Activated T-cell treated with anti-CD3 and anti-CD28 coated beads, Interleukin-2, amount 50 U/mL, for 1 hour (primary cell): ENCODE results near the gene SLC46A3.
"Not testable (repeated sequence)": the region's sequence is repeated elsewhere in the genome, so short reads cannot be mapped to it uniquely, and the experiment has no call there.

Experiments
- DNase-seq: peaks from one replicate; pipeline ENCODE4 v3.0.0-alpha.2; 2020

SLC46A3 gene

GRCh38 chr13:28729541-28729940 is 10.8 kb upstream of the SLC46A3 start:
- DNase-seq = no peak

GRCh38 chr13:28728642-28729041 is 9.9 kb upstream of the SLC46A3 start:
- DNase-seq = no peak

GRCh38 chr13:28725046-28725610 is 6.4 kb upstream of the SLC46A3 start:
- DNase-seq = no peak

- DNase-seq = no peak
Observed at GRCh38 chr13:28723806-28724205, 5.0 kb upstream of the SLC46A3 start.

GRCh38 chr13:28719227-28720055 is 671 bp upstream of the SLC46A3 start:
- DNase-seq = no peak

GRCh38 chr13:28718196-28718542 is 601 bp downstream of the SLC46A3 start:
- DNase-seq = no peak

- no peak for DNase-seq
Observed at GRCh38 chr13:28717170-28717569, 1.6 kb downstream of the SLC46A3 start.

GRCh38 chr13:28716511-28716910 is 2.3 kb downstream of the SLC46A3 start:
- DNase-seq = no peak

GRCh38 chr13:28714651-28715050 is 4.1 kb downstream of the SLC46A3 start:
- DNase-seq = no peak

- DNase-seq = no peak
Observed at GRCh38 chr13:28710161-28710560, 8.6 kb downstream of the SLC46A3 start.

- DNase-seq = no peak
Observed at GRCh38 chr13:28707629-28708427, 10.9 kb downstream of the SLC46A3 start.

- no peak for DNase-seq
Observed at GRCh38 chr13:28705461-28706083, 13.2 kb downstream of the SLC46A3 start.

GRCh38 chr13:28704919-28705318 is 13.9 kb downstream of the SLC46A3 start:
- DNase-seq = no peak

- DNase-seq = no peak
Observed at GRCh38 chr13:28704282-28704681, 14.5 kb downstream of the SLC46A3 start.

- DNase-seq = no peak
Observed at GRCh38 chr13:28699246-28699645, 19.5 kb downstream of the SLC46A3 start.

GRCh38 chr13:28697441-28697840 is 21.3 kb downstream of the SLC46A3 start:
- DNase-seq = no peak

GRCh38 chr13:28693605-28694491 is 24.9 kb downstream of the SLC46A3 start:
- DNase-seq = not testable (repeated sequence)

GRCh38 chr13:28685892-28686291 is 32.9 kb downstream of the SLC46A3 start:
- DNase-seq = no peak

- no peak for DNase-seq
Observed at GRCh38 chr13:28685114-28685513, 33.7 kb downstream of the SLC46A3 start.

- DNase-seq = no peak
Observed at GRCh38 chr13:28684257-28684656, 34.5 kb downstream of the SLC46A3 start.

- DNase-seq = not testable (repeated sequence)
Observed at GRCh38 chr13:28683169-28683568, 35.6 kb downstream of the SLC46A3 start.

GRCh38 chr13:28680541-28680940 is 38.2 kb downstream of the SLC46A3 start:
- no peak for DNase-seq
